OCI-LY7 (cell line): ENCODE measurements around the gene CCR3.

Experiments
- EZH2phosphoT487 ChIP-seq: fragments of 200-600 bp; sonication (generic); IDR thresholded peaks from 2 replicates; pipeline ENCODE4 v1.6.1; 2018; ENCODE audit warnings: low read depth, borderline replicate concordance, mild to moderate bottlenecking, mixed run types, antibody characterized with exemption, low read length, moderate library complexity, mixed read lengths
- TF ChIP-seq, protein P1 (sequence below): fragments of 200-600 bp; sonication (generic); conservative IDR thresholded peaks from 2 replicates; pipeline ENCODE4 v1.5.1; 2014; ENCODE audit warnings: mild to moderate bottlenecking, antibody characterized with exemption, low read length, moderate library complexity, mixed read lengths

DNA sequence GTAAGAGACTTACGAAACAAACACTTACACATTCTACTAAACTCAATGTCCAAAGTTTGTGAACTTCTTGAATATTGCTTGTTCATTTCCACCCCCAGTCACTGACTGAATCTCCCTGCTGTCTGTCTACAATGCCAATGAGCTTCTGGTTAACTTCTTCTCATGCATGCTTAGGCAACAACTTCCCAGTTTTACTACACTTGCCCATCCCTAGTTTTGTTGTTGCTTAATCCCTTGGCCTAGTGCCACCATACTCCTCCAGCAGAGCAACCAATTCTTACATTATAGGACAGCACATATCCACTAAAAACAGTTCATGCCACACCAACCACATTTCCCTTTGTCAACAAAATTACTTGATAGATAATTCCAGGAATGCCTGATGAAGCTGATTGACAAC lies 70.7 kb downstream of the CCR3 start:
- TF ChIP-seq, protein P1, sequence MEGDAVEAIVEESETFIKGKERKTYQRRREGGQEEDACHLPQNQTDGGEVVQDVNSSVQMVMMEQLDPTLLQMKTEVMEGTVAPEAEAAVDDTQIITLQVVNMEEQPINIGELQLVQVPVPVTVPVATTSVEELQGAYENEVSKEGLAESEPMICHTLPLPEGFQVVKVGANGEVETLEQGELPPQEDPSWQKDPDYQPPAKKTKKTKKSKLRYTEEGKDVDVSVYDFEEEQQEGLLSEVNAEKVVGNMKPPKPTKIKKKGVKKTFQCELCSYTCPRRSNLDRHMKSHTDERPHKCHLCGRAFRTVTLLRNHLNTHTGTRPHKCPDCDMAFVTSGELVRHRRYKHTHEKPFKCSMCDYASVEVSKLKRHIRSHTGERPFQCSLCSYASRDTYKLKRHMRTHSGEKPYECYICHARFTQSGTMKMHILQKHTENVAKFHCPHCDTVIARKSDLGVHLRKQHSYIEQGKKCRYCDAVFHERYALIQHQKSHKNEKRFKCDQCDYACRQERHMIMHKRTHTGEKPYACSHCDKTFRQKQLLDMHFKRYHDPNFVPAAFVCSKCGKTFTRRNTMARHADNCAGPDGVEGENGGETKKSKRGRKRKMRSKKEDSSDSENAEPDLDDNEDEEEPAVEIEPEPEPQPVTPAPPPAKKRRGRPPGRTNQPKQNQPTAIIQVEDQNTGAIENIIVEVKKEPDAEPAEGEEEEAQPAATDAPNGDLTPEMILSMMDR, result no peak
- no peak for TF ChIP-seq EZH2phosphoT487
